Cardiac muscle cell (in vitro differentiated cells and primary cell): ENCODE results near the gene BAIAP2L1. TPM values are rescaled to one million over a fixed set of nuclear protein-coding genes. Genes with fewer than 3 reads are reported as not detected.

ENCODE experiments used
- DNase-seq, 2 donors: peaks; one replicate each; pipeline versions ENCODE4 v3.0.0 to v3.0.0-alpha.2; 2010 to 2017; ENCODE audit warnings: low read depth in 1 of 2, low spot score in 1 of 2
- H3K27ac ChIP-seq: fragments of 200-600 bp; sonication (generic); 2 replicates; pipeline ENCODE4 v1.5.1; 2016
- H3K27me3 ChIP-seq: fragments of 200-600 bp; sonication (generic); 2 replicates; pipeline ENCODE4 v1.6.0; 2016; ENCODE audit warnings: control low read depth
- H3K36me3 ChIP-seq: fragments of 200-600 bp; sonication (generic); 2 replicates; pipeline ENCODE4 v1.5.1; 2016; ENCODE audit warnings: control low read depth
- H3K4me1 ChIP-seq: fragments of 200-600 bp; sonication (generic); 2 replicates; pipeline ENCODE4 v1.8.1; 2017; ENCODE audit warnings: low read depth, mild to moderate bottlenecking, mixed run types
- H3K4me3 ChIP-seq: fragments of 200-600 bp; sonication (generic); 2 replicates; pipeline ENCODE4 v1.5.1; 2016; ENCODE audit warnings: mild to moderate bottlenecking
- H3K9me3 ChIP-seq: fragments of 200-600 bp; sonication (generic); 2 replicates; pipeline ENCODE4 v1.5.1; 2017; ENCODE audit warnings: low read depth, mild to moderate bottlenecking, control low read depth
- CTCF ChIP-seq: IDR thresholded peaks from 2 replicates; pipeline ENCODE4 v1.5.1; 2012; ENCODE audit warnings: low read depth, mild to moderate bottlenecking, low read length
- polyA plus RNA-seq: library from polyadenylated mRNA; unstranded; fragments of >200 nt; fragmentation: Nextera tagmentation; extraction: Ambion mirVana; gene quantifications from 2 replicates; pipeline ENCODE4 v1.2.1, GENCODE V29; 2016
- total RNA-seq: library from RNA; depleted of rRNA; stranded (reverse); fragments of >200 nt; gene quantifications from 2 replicates; pipeline ENCODE4 v1.2.3, GENCODE V29; 2016

Gene BAIAP2L1
- total and polyA plus RNA-seq, 2 experiments from 2014 or later = 7.6 to 11.6 TPM

GRCh38 chr7:98324782-98325181, 76.1 kb downstream of the BAIAP2L1 start:
- no peak for DNase-seq
- Histone ChIP-seq H3K27me3 (no peaks in the 10 kb centered on the region), H3K27ac (no peak overlapping the region), H3K9me3 (no peaks in the 10 kb centered on the region), H3K4me3 (no peak overlapping the region), H3K36me3 (no peaks in the 10 kb centered on the region), H3K4me1 (peaks cover 12% of the 10 kb centered on the region)
- TF ChIP-seq CTCF = no peak

- peak in 1 of 2 donors; percentile 59 for DNase-seq
- Histone ChIP-seq H3K9me3 (no peaks in the 10 kb centered on the region), H3K4me1 (peaks cover 2% of the 10 kb centered on the region), H3K27me3 (no peaks in the 10 kb centered on the region), H3K27ac (no peak overlapping the region), H3K36me3 (no peaks in the 10 kb centered on the region), H3K4me3 (no peak overlapping the region)
- no peak for TF ChIP-seq CTCF
Observed at GRCh38 chr7:98323597-98324322, 77.1 kb downstream of the BAIAP2L1 start.

GRCh38 chr7:98322331-98323270, 78.3 kb downstream of the BAIAP2L1 start:
- no peaks in the 10 kb centered on the region for H3K36me3 ChIP-seq
- no peaks in the 10 kb centered on the region for H3K4me1 ChIP-seq
- H3K27me3 ChIP-seq = no peaks in the 10 kb centered on the region
- H3K9me3 ChIP-seq = no peaks in the 10 kb centered on the region
- no peak for TF ChIP-seq CTCF
- no peak overlapping the region for H3K27ac ChIP-seq
- H3K4me3 ChIP-seq = no peak overlapping the region
- no peak for DNase-seq

- H3K27me3 ChIP-seq = no peaks in the 10 kb centered on the region
- H3K4me1 ChIP-seq = no peaks in the 10 kb centered on the region
- H3K4me3 ChIP-seq = no peak overlapping the region
- no peak overlapping the region for H3K27ac ChIP-seq
- TF ChIP-seq CTCF = no peak
- H3K9me3 ChIP-seq = no peaks in the 10 kb centered on the region
- DNase-seq = no peak
- H3K36me3 ChIP-seq = no peaks in the 10 kb centered on the region
Observed at GRCh38 chr7:98321301-98321700, 79.6 kb downstream of the BAIAP2L1 start.

GRCh38 chr7:98319176-98319575, 81.7 kb downstream of the BAIAP2L1 start:
- H3K27ac ChIP-seq = no peak overlapping the region
- no peaks in the 10 kb centered on the region for H3K9me3 ChIP-seq
- no peaks in the 10 kb centered on the region for H3K36me3 ChIP-seq
- no peak for TF ChIP-seq CTCF
- H3K4me3 ChIP-seq = no peak overlapping the region
- no peaks in the 10 kb centered on the region for H3K27me3 ChIP-seq
- no peaks in the 10 kb centered on the region for H3K4me1 ChIP-seq
- no peak for DNase-seq
